Panc1 (cell line): ENCODE results near the gene ZNF564.
"Not testable (repeated sequence)": the region's sequence is repeated elsewhere in the genome, so short reads cannot be mapped to it uniquely, and the experiment has no call there.

Source experiments
- CTCF ChIP-seq: fragments of 450-650 bp; IDR thresholded peaks from 2 replicates; pipeline ENCODE4 v1.5.1; 2017; ENCODE audit warnings: mild to moderate bottlenecking
- POLR2AphosphoS5 ChIP-seq: IDR thresholded peaks from 2 replicates; pipeline ENCODE4 v1.6.1; 2012; ENCODE audit warnings: mild to moderate bottlenecking, low read depth, low read length, moderate library complexity
- SIN3A ChIP-seq: IDR thresholded peaks from 2 replicates; pipeline ENCODE4 v1.6.1; 2012; ENCODE audit warnings: low read depth, mild to moderate bottlenecking, low read length, moderate library complexity, borderline replicate concordance; ENCODE audit not compliant: insufficient read depth

GRCh38 chr19:12486265-12486783, 65.0 kb downstream of the ZNF564 start:
- TF ChIP-seq SIN3A, CTCF, POLR2AphosphoS5: not testable (repeated sequence)
